GM12891 (cell line): ENCODE measurements around the gene DYNC2I2.

Experiments
- DNase-seq: peaks from one replicate; pipeline ENCODE4 v3.0.0; 2011; ENCODE audit warnings: low spot score; ENCODE audit not compliant: insufficient read length
- FAIRE-seq: peaks from 2 replicates; lab custom pipeline; 2011; peaks lifted over from hg19 to GRCh38; lab: Jason Lieb, UNC
- PAX5 ChIP-seq: IDR thresholded peaks from 2 replicates; pipeline ENCODE4 v1.6.1; 2011; ENCODE audit warnings: low read length, moderate library complexity, mild to moderate bottlenecking; ENCODE audit not compliant: insufficient read depth, severe bottlenecking
- POLR2A ChIP-seq: IDR thresholded peaks from 2 replicates; pipeline ENCODE4 v1.6.1; 2011; ENCODE audit warnings: low read depth, low read length, control low read depth
- POLR2AphosphoS5 ChIP-seq: IDR thresholded peaks from 2 replicates; pipeline ENCODE4 v1.6.1; 2011; ENCODE audit warnings: low read depth, low read length, control low read depth
- POU2F2 ChIP-seq: IDR thresholded peaks from 2 replicates; pipeline ENCODE4 v1.6.1; 2011; ENCODE audit warnings: low read depth, mild to moderate bottlenecking, control low read depth, low read length, moderate library complexity
- SPI1 ChIP-seq: IDR thresholded peaks from 2 replicates; pipeline ENCODE4 v1.6.1; 2011; ENCODE audit warnings: low read depth, low read length, control low read depth
- TAF1 ChIP-seq: IDR thresholded peaks from 2 replicates; pipeline ENCODE4 v1.6.1; 2011; ENCODE audit warnings: low read depth, low read length, control low read depth

DYNC2I2 gene

DNA sequence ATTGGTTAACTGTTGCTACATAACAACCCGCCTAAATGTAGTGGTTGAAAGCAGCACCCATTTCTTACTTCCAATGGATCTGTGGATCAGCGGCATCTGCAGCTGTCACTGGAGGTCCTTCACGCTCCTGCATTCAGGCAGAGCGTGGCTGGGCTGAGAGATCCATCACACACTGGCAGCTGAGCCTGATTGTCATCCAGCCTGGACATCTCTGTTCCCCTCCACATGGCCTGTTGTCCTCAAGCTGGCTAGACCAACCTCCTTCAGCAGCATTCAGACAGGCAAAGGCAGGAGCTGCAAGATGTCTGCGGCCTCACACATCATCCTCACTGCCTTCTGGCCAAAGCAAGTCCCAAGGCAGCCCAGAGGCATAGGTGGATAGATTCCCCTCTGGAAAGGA lies 36.9 kb downstream of the DYNC2I2 start:
- FAIRE-seq (no peak), DNase-seq (no peak)
- TF ChIP-seq POU2F2 (no peak), TAF1 (no peak), SPI1 (no peak), POLR2A (no peak), POLR2AphosphoS5 (no peak), PAX5 (no peak)

GRCh38 chr9:128619127-128619526 lies 37.5 kb downstream of the DYNC2I2 start:
- TF ChIP-seq PAX5 (no peak), POU2F2 (no peak), SPI1 (no peak), POLR2AphosphoS5 (no peak), TAF1 (no peak), POLR2A (no peak)
- no peak for DNase-seq
- FAIRE-seq = no peak

DNA sequence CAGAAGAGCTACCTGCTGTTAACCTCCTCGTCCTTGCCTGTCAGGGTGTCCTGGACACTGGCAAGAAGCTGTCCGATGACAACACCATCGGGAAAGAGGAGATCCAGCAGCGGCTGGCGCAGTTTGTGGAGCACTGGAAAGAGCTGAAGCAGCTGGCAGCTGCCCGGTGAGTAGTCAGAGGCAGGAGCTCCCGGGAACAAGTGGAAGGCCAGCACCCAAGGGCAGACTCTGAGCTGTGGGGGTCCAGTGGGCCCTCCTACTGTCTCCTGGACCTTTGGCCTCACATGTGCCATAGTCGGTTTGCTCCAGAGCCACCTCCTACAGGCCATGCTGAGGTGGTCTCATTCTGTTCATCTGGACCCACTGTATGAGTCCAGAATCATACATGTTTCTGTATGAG lies 38.7 kb downstream of the DYNC2I2 start:
- no peak for FAIRE-seq

GRCh38 chr9:128615571-128615970 lies 41.1 kb downstream of the DYNC2I2 start:
- DNase-seq (no peak), FAIRE-seq (no peak)
- TF ChIP-seq PAX5 = no peak
- no peak for TF ChIP-seq POLR2AphosphoS5
- TF ChIP-seq POLR2A = no peak
- no peak for TF ChIP-seq SPI1
- TF ChIP-seq POU2F2 = no peak
- TF ChIP-seq TAF1 = no peak

More for the DNA sequence above, 38.7 kb downstream of the DYNC2I2 start:
- no peak for DNase-seq
- no peak for TF ChIP-seq POLR2AphosphoS5
- TF ChIP-seq SPI1 = no peak
- no peak for TF ChIP-seq POU2F2
- no peak for TF ChIP-seq TAF1
- no peak for TF ChIP-seq POLR2A
- no peak for TF ChIP-seq PAX5

- FAIRE-seq = no peak
- DNase-seq = no peak
- no peak for TF ChIP-seq TAF1
These were observed 41.9 kb downstream of the DYNC2I2 start for GRCh38 chr9:128614728-128615127.

DNA sequence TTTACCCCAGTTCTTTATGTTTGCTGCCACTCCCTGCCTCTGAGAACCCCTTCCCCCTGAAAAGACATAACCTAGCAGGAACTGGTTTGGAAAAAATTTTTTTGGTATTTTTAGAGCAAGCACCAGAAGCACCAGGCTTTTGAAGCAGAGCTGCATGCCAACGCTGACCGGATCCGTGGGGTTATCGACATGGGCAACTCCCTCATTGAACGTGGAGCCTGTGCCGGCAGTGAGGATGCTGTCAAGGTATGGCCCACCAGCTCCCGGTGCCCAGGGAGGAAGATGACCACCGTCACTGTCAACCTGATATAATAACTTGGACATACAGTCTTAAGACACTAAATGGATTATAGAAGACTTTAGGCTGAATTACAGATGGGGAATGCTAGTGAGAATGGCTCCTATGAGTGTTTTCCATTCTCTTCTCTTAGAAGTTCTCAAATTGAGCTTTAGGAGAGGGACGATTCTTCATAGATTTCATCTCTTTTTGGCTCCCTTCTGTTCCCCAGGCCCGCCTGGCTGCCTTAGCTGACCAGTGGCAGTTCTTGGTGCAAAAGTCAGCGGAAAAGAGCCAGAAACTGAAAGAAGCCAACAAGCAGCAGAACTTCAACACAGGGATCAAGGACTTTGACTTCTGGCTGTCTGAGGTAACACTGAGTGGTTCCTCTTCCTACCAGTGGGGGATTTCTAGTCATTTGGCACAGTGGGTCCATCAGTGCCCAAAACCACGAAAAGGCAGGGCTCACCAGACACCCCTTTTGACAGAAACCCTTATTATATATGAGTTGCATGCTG lies 44.9 kb downstream of the DYNC2I2 start:
- no peak for FAIRE-seq
- no peak for TF ChIP-seq POLR2A
- no peak for TF ChIP-seq POU2F2
- no peak for TF ChIP-seq PAX5
- TF ChIP-seq POLR2AphosphoS5 = no peak
- no peak for TF ChIP-seq TAF1
- no peak for TF ChIP-seq SPI1
- no peak for DNase-seq

GRCh38 chr9:128610897-128611296 lies 45.8 kb downstream of the DYNC2I2 start:
- no peak for FAIRE-seq
- DNase-seq = no peak
- TF ChIP-seq SPI1 = no peak
- TF ChIP-seq POLR2AphosphoS5 = no peak
- TF ChIP-seq POLR2A = no peak
- TF ChIP-seq PAX5 = no peak
- no peak for TF ChIP-seq TAF1
- TF ChIP-seq POU2F2 = no peak

DNA sequence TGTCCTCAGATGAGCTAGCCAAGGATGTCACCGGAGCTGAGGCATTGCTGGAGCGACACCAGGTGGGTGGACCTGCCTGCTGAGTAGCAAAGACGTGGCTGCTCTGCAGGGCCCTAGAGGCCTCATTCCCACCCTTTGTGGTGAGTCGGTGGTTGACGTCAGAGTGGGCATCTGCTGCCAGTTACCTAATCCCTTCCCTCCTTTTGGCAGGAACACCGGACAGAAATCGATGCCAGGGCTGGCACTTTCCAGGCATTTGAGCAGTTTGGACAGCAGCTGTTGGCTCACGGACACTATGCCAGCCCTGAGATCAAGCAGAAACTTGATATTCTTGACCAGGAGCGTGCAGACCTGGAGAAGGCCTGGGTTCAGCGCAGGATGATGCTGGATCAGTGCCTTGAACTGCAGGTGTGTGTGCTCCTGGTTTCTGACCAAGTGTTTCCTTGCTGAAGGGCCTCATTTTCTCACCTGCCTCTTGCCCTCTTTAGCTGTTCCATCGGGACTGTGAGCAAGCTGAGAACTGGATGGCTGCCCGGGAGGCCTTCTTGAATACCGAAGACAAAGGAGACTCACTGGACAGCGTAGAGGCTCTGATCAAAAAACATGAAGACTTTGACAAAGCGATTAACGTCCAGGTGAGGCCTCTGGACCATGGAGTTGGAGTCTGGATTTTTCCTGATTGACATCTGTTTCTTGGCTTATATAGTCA lies 48.9 kb downstream of the DYNC2I2 start:
- no peak for TF ChIP-seq SPI1
- no peak for TF ChIP-seq PAX5
- no peak for TF ChIP-seq POU2F2
- no peak for TF ChIP-seq POLR2AphosphoS5
- no peak for TF ChIP-seq TAF1
- TF ChIP-seq POLR2A = no peak
- DNase-seq = no peak
- no peak for FAIRE-seq

DNA sequence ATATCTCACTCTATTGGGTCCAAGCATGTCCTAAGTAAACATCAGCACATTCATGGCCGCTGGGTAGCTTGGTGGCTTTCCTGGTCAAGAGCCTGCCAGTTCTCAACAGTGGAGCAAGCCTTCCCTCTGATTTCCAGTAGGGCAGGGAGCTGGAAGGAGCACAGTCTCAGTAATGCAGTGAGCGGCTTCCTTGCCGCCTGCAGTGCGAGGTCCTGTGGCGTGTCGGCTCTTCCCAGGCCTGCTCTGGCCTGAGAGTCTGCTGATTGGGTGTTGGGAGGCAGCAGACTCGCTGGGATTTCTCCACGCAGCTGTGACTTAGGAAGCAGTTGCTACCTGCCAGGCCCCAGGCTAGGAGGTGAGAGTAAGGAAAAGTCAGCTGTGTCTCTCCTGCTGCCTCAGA lies 53.0 kb downstream of the DYNC2I2 start:
- DNase-seq (no peak), FAIRE-seq (no peak)
- TF ChIP-seq POU2F2 (no peak), TAF1 (no peak), POLR2AphosphoS5 (no peak), POLR2A (no peak), PAX5 (no peak), SPI1 (no peak)

DNA sequence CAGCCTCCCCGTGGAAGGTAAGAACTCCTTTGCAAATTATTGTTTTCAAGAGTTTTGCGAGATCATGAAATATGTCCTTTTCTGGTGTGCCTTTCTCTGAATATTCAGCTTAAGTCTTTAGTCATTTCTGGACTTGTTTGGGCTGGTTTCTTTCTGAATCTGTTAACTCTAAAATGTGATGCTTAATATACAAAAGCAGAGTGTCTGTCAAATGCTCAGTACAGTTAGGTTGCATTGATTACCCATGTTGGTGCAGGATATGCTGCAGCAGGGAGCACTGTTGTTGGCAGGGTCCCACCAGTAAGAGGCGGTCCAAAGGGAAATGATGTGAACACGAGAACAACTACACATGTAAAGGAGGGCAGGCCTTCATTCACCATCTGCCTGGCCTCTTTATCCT lies 56.5 kb downstream of the DYNC2I2 start:
- DNase-seq = no peak
- TF ChIP-seq SPI1 = no peak
- TF ChIP-seq TAF1 = no peak
- no peak for TF ChIP-seq PAX5
- TF ChIP-seq POLR2A = no peak
- no peak for TF ChIP-seq POLR2AphosphoS5
- no peak for TF ChIP-seq POU2F2
- FAIRE-seq = no peak

DNA sequence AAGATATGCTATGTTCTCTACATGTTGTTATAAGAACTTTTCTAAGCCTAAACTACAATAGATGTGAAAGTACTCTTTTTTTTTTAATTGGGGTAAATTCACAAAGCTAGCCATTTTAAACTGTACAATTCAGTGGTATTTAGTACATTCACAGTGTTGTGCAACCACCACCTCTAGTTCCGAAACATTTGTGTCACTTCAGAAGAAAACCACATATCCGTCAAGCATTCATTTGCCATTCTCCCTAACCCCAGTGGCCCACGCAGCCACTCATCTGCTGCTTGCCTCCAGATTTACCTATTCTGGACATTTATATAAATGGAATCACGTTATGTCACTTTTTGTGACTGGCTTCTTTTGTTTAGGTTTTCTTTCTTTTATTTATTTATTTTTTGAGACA lies 61.2 kb downstream of the DYNC2I2 start:
- DNase-seq (no peak), FAIRE-seq (no peak)
- TF ChIP-seq POLR2A (no peak), PAX5 (no peak), TAF1 (no peak), SPI1 (no peak), POU2F2 (no peak), POLR2AphosphoS5 (no peak)
